NCI-H526 (cell line): ENCODE measurements around the gene SPACA1.
"Not testable (repeated sequence)": the region's sequence is repeated elsewhere in the genome, so short reads cannot be mapped to it uniquely, and the experiment has no call there.

Experiments
- DNase-seq, 2 experiments: peaks; one replicate each; lab custom pipeline; 2025; lab: John Stamatoyannopoulos, UW

SPACA1 gene, protein sequence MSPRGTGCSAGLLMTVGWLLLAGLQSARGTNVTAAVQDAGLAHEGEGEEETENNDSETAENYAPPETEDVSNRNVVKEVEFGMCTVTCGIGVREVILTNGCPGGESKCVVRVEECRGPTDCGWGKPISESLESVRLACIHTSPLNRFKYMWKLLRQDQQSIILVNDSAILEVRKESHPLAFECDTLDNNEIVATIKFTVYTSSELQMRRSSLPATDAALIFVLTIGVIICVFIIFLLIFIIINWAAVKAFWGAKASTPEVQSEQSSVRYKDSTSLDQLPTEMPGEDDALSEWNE

DNA sequence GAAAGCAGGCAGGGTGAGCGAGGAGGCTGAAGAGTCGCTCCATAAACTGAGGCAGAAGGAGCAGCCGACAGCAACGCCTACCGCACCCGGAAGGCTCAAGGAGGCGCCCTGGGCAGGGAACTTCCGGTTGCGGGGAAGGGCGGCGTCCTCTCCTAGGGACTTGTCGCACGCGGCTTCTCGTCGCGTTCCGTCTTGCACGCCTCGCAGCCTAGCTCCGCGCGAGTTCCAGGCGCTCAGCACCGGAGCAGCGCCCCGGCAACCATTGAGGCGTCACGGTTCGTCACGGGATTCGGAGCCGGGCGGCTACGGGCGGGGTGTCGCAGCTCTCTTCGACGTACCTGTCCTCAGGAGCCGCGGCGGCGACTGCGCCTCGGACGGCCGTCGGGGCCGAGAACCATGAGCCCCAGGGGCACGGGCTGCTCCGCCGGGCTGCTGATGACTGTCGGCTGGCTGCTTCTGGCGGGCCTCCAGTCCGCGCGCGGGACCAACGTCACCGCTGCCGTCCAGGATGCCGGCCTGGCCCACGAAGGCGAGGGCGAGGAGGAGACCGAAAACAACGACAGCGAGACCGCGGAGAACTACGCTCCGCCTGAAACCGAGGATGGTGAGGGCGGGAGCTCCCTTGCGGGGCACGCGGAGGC lies at the start of gene SPACA1:
Gene SPACA1, plus strand, starts transcription at position 332 of the 641 bp plus-strand sequence. Its CDS starts 65 bp downstream, at position 397.
- no peak for DNase-seq

GRCh38 chr6:88000713-88001112 lies 46.9 kb upstream of the SPACA1 start:
- no peak for DNase-seq

- not testable (repeated sequence) for DNase-seq
These were observed 46.4 kb upstream of the SPACA1 start for GRCh38 chr6:88001279-88001678.

- DNase-seq = no peak
These were observed 42.9 kb upstream of the SPACA1 start for GRCh38 chr6:88004707-88005106.

DNA sequence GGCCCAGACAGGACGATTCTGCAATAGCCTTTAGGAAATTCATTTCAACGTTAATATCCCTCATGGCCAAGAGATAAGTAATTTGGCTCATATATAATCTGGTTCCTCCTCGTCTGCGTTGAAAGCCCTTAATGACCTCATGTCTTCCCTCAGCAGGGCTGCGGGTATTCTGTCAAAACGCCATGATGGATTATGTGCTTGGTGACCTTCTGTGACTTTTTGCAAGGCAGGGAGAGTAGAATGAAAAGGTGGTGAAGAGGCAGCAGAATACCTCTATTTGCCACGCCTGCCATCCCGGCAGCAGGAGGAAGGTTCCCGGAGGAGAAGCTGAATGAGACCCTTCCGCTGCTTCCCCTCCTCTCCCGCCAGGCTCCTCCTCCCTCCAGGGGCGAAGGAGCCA lies 41.1 kb upstream of the SPACA1 start:
- DNase-seq = no peak

- no peak for DNase-seq
These were observed 39.2 kb upstream of the SPACA1 start for GRCh38 chr6:88008411-88008810.

DNA sequence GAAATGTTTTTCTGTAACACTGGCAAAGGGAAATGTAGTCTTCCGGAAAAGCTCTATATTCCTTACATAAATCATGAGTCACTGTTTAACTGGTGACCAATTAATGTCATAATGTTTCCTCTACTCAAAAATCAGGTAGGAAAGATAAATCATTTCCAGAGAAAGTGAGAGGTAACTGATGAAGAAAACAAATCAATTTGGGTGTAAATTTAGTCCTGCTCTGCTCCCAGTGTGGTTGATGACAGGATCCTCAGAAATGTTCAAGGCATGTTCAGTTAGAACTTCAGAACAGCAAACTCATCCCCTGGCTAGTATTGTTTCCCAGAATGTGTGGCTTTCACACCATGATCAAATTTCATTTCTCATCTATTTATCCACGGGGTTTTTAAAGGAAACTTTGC lies 38.8 kb upstream of the SPACA1 start:
- DNase-seq = no peak

DNA sequence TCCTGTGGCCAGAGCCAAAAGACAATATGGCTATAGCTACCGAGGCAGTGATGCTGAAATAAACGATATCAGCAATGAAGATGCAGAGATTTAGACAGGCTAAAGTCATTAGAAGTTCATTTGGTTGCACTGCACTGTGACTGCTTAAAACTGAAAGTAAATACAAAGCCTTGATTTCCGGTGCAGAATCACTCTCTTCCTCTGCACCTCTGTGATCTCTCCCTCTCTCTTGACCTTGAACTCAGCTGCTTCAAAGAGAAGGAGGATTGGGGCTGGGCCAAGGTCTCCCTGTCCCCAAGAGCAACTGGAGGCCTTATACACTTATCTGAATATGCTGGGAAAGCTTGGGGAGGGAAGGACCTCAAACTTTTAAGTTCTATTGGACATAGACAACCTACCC lies 34.6 kb upstream of the SPACA1 start:
- no peak for DNase-seq

DNA sequence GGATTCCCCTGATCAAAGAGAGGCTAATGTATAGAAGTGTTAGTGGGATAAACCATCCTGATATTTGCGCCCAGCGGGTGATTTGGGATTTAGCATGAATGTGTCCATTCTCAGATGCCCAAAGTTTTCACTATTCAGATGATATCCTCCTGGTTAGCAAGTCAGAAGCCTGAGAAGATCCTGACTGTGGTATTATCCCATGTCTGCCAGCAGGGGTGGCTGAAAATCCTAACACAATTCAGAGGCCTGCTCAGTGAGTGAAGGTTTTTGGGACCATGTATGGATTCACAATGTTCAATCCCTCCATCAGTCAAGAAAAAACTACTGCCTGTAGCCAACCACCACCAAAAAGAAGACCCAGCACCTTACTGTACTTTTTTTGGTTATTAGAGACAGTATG lies 34.1 kb upstream of the SPACA1 start:
- DNase-seq = peak in 1 of 2 experiments; percentile 18

- no peak for DNase-seq
These were observed 27.2 kb upstream of the SPACA1 start for GRCh38 chr6:88020439-88020838.

DNA sequence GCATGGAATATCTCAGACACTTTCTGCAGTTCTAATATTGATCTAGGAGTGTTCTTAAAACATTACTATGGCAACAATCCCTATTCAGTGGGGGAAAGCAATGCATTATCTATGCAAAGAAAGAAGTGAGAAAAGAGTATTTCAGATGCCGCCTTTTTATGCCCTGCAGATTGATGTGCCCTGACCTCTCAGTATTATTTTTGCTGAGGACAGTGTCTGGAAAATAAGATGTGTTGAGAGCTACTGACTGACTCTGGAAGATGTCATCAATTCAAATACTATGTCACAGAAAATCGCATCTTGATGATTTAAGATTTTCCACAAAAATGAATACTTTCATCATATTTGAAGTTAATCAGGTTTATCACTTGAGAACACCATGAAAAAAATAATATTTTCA lies 22.9 kb upstream of the SPACA1 start:
- no peak for DNase-seq

DNA sequence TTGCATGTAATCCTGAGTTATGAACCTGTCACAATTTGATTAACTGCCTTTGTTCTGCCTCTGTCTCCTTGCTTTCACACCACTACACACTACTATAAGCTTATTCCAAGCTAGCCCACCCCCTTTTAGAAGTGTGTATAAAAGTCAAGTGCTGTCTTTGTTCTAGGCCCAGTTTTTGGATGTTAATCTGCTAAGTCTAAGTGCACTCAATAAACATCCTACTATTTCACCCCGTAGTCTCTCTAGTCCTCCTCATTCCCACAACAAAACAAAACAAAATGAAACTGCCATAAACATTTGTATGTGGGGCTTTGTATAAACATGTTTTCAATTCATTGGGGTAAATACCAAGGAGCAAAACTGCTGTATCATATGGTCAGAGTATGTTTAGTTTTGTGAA lies 16.1 kb upstream of the SPACA1 start:
- DNase-seq = no peak

GRCh38 chr6:88044530-88044929 lies 3.1 kb upstream of the SPACA1 start:
- DNase-seq = no peak

- DNase-seq = no peak
These were observed 2.0 kb upstream of the SPACA1 start for GRCh38 chr6:88045521-88046136.

- no peak for DNase-seq
These were observed 937 bp downstream of the SPACA1 start for GRCh38 chr6:88048578-88048977.

- no peak for DNase-seq
These were observed 2.6 kb downstream of the SPACA1 start for GRCh38 chr6:88050140-88050818.

- no peak for DNase-seq
These were observed 11.6 kb downstream of the SPACA1 start for GRCh38 chr6:88059191-88059590.

GRCh38 chr6:88062376-88062775 lies 14.7 kb downstream of the SPACA1 start:
- DNase-seq = no peak

DNA sequence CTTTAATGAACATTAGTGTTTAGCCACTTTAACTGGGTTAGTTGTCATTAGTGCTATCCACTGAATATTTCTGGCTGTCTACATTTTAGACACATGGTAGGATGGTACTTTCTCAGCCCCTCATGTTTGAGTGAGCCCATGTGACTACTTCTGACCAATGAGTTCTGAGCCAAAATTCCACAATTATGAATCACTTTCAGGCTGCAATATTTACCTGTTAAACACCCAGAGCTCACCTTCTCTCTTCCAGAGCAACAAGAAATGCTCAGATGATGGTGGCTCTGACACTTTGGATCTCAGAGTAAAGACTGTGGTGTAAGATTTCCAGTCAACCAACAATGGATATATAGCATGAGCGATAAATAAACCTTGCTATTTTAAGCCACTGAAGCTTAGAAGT lies 24.8 kb downstream of the SPACA1 start:
- no peak for DNase-seq

GRCh38 chr6:88074791-88075190 lies 27.1 kb downstream of the SPACA1 start:
- DNase-seq = no peak

DNA sequence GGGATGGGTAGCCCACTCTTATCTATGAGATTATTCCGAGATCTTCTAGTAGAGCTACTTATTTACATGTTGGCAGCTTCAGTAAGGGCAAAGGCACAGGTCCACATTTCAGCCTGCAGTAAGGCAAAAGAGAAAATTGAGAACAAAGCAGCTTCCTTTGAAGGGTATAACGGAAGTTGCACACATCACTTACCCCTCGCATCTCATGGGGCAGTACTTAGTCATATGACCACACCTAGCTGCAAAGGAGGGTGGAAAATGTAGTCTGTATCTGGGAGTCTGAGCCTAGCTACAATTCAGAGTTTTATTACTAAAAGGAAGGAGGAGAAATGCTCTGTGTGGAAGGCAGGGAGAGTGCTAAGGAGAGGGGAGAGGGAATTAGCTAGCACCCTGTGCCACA lies 29.7 kb downstream of the SPACA1 start:
- DNase-seq = no peak

GRCh38 chr6:88086792-88087191 lies 39.2 kb downstream of the SPACA1 start:
- no peak for DNase-seq

- DNase-seq = peak in 1 of 2 experiments; percentile 30
These were observed 42.1 kb downstream of the SPACA1 start for GRCh38 chr6:88089708-88090107.
